BLaER1 treated with 17β-estradiol and CSF1 and Interleukin-3, amounts not matched to agents 10 nM and 100 nM (cell line): Measurements from ENCODE around the gene MCAM.
A peak's percentile ranks its signal among the peaks of the same experiment; 100 is the strongest.

Source experiments
- H3K27ac ChIP-seq, 11 experiments: shearing (Covaris generic); formaldehyde crosslinking; 2 replicates each; pipeline ENCODE4 v1.8.1; 2022
- H3K27me3 ChIP-seq, 11 experiments: shearing (Covaris generic); formaldehyde crosslinking; 2 replicates each; pipeline ENCODE4 v1.8.1; 2022
- H3K36me3 ChIP-seq, 11 experiments: shearing (Covaris generic); formaldehyde crosslinking; 2 replicates each; pipeline ENCODE4 v1.8.1; 2022
- H3K4me1 ChIP-seq, 10 experiments: shearing (Covaris generic); formaldehyde crosslinking; 2 replicates each; pipeline ENCODE4 v1.8.1; 2022
- H3K4me2 ChIP-seq, 11 experiments: shearing (Covaris generic); formaldehyde crosslinking; 2 replicates each; pipeline ENCODE4 v1.8.1; 2022
- H3K4me3 ChIP-seq, 10 experiments: shearing (Covaris generic); formaldehyde crosslinking; 2 replicates each; pipeline ENCODE4 v1.8.1; 2022
- H3K9ac ChIP-seq, 11 experiments: shearing (Covaris generic); formaldehyde crosslinking; 2 replicates each; pipeline ENCODE4 v1.8.1; 2022
- H3K9me3 ChIP-seq, 11 experiments: shearing (Covaris generic); formaldehyde crosslinking; replicated peaks in 1 of 11; 2 replicates each; pipeline ENCODE4 v1.8.1; 2022
- H4K20me1 ChIP-seq, 11 experiments: shearing (Covaris generic); formaldehyde crosslinking; 2 replicates each; pipeline ENCODE4 v1.8.1; 2022
- Cebpa-rat ChIP-seq, 11 experiments: shearing (Covaris generic); IDR thresholded peaks; 2 replicates each; pipeline ENCODE4 v1.8.1; 2022

Gene MCAM

DNA sequence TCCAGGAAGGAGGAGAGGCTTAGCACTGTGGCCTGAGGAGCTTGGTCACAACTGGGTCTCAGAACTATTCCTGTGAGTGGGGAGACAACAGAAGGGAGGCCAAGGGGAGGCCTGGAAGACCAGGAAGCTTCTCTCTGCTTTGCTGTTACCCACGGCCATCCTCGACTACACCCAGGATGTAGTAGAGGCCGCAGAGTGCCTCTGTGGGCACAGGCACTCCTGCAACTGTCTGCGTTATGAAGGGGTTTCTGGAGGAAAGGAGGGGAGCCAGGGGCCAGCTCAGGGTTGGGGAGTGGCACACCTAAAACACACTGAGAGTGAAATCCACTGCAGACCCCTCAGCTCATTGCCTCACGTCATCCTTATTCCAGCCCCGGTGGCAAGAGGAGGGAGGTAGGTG lies 33.4 kb upstream of the MCAM start:
- Histone ChIP-seq H4K20me1 (no peaks in the 10 kb centered on the region; a peak in 1 of 22 replicates), H3K36me3 (no peaks in the 10 kb centered on the region), H3K9me3 (no peaks in the 10 kb centered on the region), H3K4me1 (peaks cover 0 to 5% (median 2%) of the 10 kb centered on the region in 10 experiments; a peak in 7 of 20 replicates), H3K4me3 (no peak overlapping the region), H3K27ac (no peak overlapping the region), H3K9ac (no peak overlapping the region), H3K27me3 (peaks cover 0 to 4% (median 0%) of the 10 kb centered on the region in 11 experiments; a peak in 5 of 22 replicates), H3K4me2 (no peak overlapping the region)
- TF ChIP-seq Cebpa-rat (IDR thresholded peaks at IDR 0.05): no peak

DNA sequence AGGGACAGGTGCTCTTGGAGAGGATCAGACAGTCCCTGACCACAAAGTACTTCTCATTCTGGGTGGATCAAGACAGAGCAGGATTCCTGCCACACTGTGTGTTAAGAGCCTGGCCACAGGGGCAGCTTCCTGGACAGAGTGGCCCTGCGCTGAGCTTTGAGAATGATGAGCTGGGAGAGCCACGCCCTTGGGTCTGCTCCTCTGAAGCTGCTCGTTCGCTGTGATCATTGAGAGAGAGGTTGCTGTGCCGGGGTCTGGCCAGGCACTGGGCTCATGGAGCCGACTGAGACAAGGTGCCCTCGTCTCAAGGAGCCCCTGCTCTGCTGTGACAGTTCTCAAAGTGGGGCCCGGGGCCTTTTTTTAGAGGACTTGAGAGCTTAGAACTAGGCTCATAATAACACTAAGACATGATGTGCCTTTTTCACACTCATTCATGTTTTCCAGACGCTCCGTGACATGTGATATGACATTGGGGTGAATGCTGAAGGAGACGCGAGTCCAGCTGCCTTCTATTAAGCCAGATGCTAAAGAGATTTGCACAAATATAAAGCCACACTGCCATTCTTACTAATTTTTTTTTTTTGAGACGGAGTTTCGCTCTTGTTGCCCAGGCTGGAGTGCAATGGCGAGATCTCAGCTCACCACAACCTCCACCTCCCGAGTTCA lies 31.1 kb upstream of the MCAM start:
- Histone ChIP-seq H3K9me3 (no peaks in the 10 kb centered on the region), H3K27ac (no peak overlapping the region), H4K20me1 (no peaks in the 10 kb centered on the region; a peak in 1 of 22 replicates), H3K36me3 (no peaks in the 10 kb centered on the region), H3K4me3 (no peak overlapping the region), H3K4me2 (no peak overlapping the region), H3K9ac (no peak overlapping the region), H3K4me1 (peaks cover 0 to 5% (median 2%) of the 10 kb centered on the region in 10 experiments; a peak in 7 of 20 replicates), H3K27me3 (no peaks in the 10 kb centered on the region)
- TF ChIP-seq Cebpa-rat (IDR thresholded peaks at IDR 0.05): no peak

DNA sequence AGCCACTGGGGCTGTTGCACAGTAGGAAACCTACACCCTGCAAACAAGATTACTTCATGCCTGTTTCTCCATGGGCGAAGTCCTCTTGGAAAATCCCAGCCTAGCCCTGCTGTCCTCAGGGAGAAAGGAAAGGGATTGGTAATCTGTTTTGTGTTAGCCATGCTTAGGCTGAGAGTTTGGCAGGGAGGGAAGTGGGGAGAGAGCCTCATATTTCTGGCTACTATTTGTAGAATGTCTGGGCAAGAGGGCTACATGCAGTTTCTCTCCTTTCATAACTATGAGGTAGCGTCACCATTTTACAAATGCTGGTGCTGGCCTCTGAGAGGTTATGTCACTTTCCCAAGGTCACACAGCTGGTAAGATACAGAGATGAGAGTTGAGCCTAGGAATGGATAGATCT lies 30.3 kb upstream of the MCAM start:
- H3K4me1 ChIP-seq: peaks cover 0 to 2% (median 0%) of the 10 kb centered on the region in 10 experiments; a peak in 7 of 20 replicates
- H4K20me1 ChIP-seq: peaks cover 0 to 4% (median 0%) of the 10 kb centered on the region in 11 experiments; a peak in 1 of 22 replicates
- no peaks in the 10 kb centered on the region for H3K9me3 ChIP-seq
- H3K4me3 ChIP-seq: no peak overlapping the region
- no peak overlapping the region for H3K27ac ChIP-seq
- peaks cover 0 to 3% (median 0%) of the 10 kb centered on the region in 11 experiments; a peak in 3 of 22 replicates for H3K27me3 ChIP-seq
- TF ChIP-seq Cebpa-rat (IDR thresholded peaks at IDR 0.05): no peak
- H3K36me3 ChIP-seq: no peaks in the 10 kb centered on the region
- H3K4me2 ChIP-seq: no peak overlapping the region
- H3K9ac ChIP-seq: no peak overlapping the region

DNA sequence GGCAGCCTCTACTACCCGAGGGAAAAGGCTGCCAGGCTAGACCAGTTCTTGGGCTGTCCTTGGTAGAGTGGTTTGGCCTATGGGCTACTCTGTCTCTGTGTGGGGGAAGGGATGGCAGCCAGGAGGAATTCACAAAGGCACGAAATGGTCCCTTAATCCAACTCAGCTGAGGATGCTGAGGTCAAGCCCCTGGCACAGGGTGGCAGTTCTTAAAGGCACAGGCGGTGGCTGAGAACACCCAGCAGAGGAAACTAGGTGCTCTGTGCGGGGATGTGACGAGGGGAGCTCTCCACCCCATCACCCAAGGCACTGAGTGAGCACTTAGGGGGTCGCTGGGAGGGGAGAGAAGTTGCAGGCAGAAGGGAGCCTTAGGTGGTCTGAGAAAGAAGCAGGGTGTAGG lies 29.7 kb upstream of the MCAM start, which contains the start of gene MFRP:
Gene MFRP (minus strand): TSS at position 101 of the 400 bp plus-strand sequence. CDS start 192 bp downstream, outside the sequence.
- no peak within 1 kb of the TSS for H3K27ac ChIP-seq
- H3K4me3 ChIP-seq: no peak within 1 kb of the TSS
- no peaks in the 10 kb centered on the region for H3K36me3 ChIP-seq
- H3K9me3 ChIP-seq: no peaks in the 10 kb centered on the region
- no peak for TF ChIP-seq Cebpa-rat (IDR thresholded peaks at IDR 0.05)
- H4K20me1 ChIP-seq: peaks cover 0 to 4% (median 0%) of the 10 kb centered on the region in 11 experiments; a peak in 1 of 22 replicates
- peaks cover 2 to 8% (median 6%) of the 10 kb centered on the region in 10 experiments; a peak in 19 of 20 replicates for H3K4me1 ChIP-seq
- H3K27me3 ChIP-seq: peaks cover 0 to 10% (median 5%) of the 10 kb centered on the region in 11 experiments; a peak in 13 of 22 replicates
- no peak within 1 kb of the TSS for H3K9ac ChIP-seq
- H3K4me2 ChIP-seq: no peak within 1 kb of the TSS

DNA sequence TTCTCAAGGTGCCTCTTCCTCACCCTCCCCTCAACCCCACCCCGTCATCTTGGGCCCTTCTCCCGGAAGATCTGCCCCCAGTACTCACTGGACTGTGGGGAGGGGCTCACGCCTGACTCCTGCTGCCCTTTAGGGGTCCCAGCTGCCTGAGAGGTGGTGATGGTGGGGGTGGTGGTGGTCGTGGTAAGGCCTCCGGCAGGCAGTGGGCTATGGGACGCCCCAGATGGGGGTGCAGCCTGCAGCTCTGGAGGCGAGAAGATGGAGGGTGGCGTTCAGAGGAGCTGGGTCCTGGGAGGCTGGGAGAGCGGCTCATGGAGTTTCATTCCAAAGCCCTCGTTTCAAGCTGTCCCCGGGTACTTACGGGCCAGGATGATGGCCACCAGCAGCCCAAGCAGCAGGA lies 28.8 kb upstream of the MCAM start:
- no peak for TF ChIP-seq Cebpa-rat (IDR thresholded peaks at IDR 0.05)
- Histone ChIP-seq H4K20me1 (peaks cover 0 to 13% (median 0%) of the 10 kb centered on the region in 11 experiments; a peak in 2 of 22 replicates), H3K9me3 (no peaks in the 10 kb centered on the region)

DNA sequence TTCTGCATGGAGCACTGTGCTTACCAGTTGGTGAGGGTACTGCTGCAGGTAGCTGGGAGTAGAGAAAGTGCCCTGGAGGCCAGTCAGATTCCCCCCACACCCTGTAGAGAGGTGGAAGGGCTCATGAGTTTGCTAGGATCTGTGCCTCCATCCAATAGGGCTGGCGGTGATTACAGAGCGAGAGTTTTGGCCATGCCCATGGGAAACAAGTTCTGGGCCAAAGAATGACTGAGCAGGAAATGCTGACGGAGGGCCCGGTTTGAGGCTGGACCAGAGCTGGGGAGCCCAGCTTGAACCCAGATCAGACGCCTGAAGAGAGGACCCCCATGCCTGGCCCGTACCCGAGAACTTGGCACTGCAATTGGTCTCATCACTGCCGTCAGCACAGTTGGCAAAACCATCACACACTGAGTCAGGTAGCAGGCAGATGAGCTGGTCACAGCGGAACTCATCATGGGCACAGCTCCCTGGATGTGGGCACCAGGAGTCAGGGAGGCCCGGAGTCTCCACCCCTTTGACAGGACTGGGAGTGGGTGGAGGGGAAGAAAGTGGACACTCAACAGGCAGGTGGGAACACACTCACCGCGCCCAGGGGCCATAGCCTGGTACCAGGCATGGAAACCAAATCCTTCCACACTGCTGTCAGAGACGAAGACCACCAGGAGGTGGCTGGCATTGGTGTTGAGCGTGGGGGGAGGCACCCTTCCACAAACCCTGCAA lies 27.5 kb upstream of the MCAM start:
- no peak overlapping the region for H3K4me3 ChIP-seq
- H3K27me3 ChIP-seq: peaks cover 21 to 31% (median 27%) of the 10 kb centered on the region in 11 experiments
- no peaks in the 10 kb centered on the region for H3K36me3 ChIP-seq
- H4K20me1 ChIP-seq: peaks cover 0 to 21% (median 2%) of the 10 kb centered on the region in 11 experiments; a peak in 9 of 22 replicates
- H3K27ac ChIP-seq: no peak overlapping the region
- H3K9ac ChIP-seq: no peak overlapping the region
- TF ChIP-seq Cebpa-rat (IDR thresholded peaks at IDR 0.05): no peak
- peaks cover 24 to 29% (median 27%) of the 10 kb centered on the region in 10 experiments for H3K4me1 ChIP-seq
- no peaks in the 10 kb centered on the region for H3K9me3 ChIP-seq
- no peak overlapping the region for H3K4me2 ChIP-seq

More for the DNA sequence above, 28.8 kb upstream of the MCAM start:
- Histone ChIP-seq H3K4me3 (no peak overlapping the region), H3K27ac (no peak overlapping the region), H3K36me3 (no peaks in the 10 kb centered on the region), H3K4me1 (peaks cover 11 to 17% (median 15%) of the 10 kb centered on the region in 10 experiments), H3K9ac (no peak overlapping the region), H3K4me2 (no peak overlapping the region), H3K27me3 (peaks cover 9 to 19% (median 14%) of the 10 kb centered on the region in 11 experiments)

DNA sequence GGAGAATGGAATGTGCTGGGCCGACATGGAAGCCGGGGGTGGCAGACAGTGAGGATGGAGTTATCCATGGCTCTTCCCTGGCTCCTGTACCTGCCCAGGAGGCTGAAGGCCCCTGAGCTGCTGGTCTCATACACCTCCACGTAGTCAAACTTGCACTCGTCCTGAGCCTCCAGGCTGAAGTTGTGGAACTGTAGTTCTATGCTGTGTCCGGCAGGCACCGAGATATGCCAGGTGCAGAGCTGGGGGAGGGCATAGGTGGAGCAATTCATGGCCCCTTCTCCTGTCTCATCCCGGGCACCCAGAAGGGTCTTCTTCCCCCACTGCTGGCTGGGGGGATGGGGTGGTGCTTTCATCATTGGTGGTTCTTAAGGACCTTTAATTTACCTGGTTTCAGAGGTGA lies 26.8 kb upstream of the MCAM start:
- Histone ChIP-seq H3K9me3 (no peaks in the 10 kb centered on the region), H3K9ac (no peak overlapping the region), H3K27ac (no peak overlapping the region), H4K20me1 (peaks cover 0 to 28% (median 10%) of the 10 kb centered on the region in 11 experiments; a peak in 18 of 22 replicates), H3K4me1 (peaks cover 28 to 36% (median 34%) of the 10 kb centered on the region in 10 experiments), H3K27me3 (peaks cover 28 to 38% (median 34%) of the 10 kb centered on the region in 11 experiments), H3K4me3 (no peak overlapping the region), H3K36me3 (no peaks in the 10 kb centered on the region), H3K4me2 (no peak overlapping the region)
- no peak for TF ChIP-seq Cebpa-rat (IDR thresholded peaks at IDR 0.05)

DNA sequence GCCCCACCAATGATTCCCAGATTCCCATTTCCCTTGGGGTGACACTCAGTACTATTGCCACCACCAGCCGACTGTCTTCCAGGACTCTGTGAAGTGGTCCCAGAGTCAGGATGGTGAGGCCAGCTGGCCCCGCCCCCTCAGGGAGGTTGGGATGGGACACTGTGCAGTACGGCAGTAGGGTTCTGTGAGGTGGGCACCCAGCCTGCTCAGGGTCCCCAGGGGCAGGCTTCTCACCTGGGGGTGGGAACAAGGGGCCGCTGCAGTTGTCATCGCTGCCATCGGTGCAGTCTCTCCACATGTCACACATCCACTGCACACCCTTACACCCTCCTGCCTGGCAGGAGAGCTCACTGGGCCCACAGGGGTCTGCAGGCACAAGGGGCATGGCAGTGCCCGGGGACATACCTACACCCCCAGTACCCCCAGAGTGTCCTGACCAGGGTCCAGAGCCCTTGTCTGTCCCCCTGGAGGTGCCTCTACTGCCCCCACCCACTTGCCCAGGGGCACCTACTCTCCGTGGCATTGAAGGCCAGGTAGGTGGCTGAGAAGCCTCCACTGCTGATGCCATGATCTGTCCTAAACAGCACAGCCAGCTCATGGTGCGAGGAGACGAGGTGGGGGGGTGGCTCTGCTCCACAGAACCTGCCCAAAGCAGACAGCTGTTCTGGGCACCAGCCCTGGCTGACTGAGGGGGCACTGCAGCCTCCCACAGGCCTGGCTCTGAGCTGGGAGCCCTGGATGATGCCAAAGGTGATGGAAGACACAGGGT lies 25.6 kb upstream of the MCAM start:
- Histone ChIP-seq H3K36me3 (no peaks in the 10 kb centered on the region), H4K20me1 (peaks cover 0 to 37% (median 13%) of the 10 kb centered on the region in 11 experiments; a peak in 18 of 22 replicates), H3K9ac (no peak overlapping the region), H3K4me1 (peaks cover 36 to 48% (median 46%) of the 10 kb centered on the region in 10 experiments), H3K9me3 (no peaks in the 10 kb centered on the region), H3K4me3 (no peak overlapping the region), H3K27ac (no peak overlapping the region), H3K27me3 (peaks cover 32 to 43% (median 38%) of the 10 kb centered on the region in 11 experiments), H3K4me2 (peak overlapping the region in 5 of 11 experiments; percentile 90 to 98 (median 94); a peak in 4 of 22 replicates)
- no peak for TF ChIP-seq Cebpa-rat (IDR thresholded peaks at IDR 0.05)
